ENCODE results near the gene SPAG9. TPM values are rescaled to one million over a fixed set of nuclear protein-coding genes. Genes with fewer than 3 reads are reported as not detected.

The SPAG9 gene
- total and polyA plus RNA-seq, 2 of the 8 experiments (the other 6 are each of a cell fraction or from before 2014, with no cell fraction given): 9.8 to 63.8 TPM

- Histone ChIP-seq H4K91ac (replicated peaks; ENCODE audit: insufficient read length, low read length) (no peak overlapping the region), H2BK120ac (replicated peaks; ENCODE audit: low read depth, low read length) (no peak overlapping the region), H3K27me3 (replicated peaks in 1 of 4; ENCODE audit: control insufficient read depth in 3 of 4, extremely low read depth in 1 of 4, insufficient read depth in 3 of 4, low read length in 3 of 4) (no peaks in the 10 kb centered on the region), H3K56ac (replicated peaks; ENCODE audit: insufficient read length, low read depth, low read length) (no peak overlapping the region), H2BK12ac (ENCODE audit: low read depth, low read length) (no peak overlapping the region), H3K4me1 (replicated peaks in 1 of 4; ENCODE audit: control insufficient read depth in 3 of 4, insufficient read depth in 4 of 4, low read length in 3 of 4) (0 out of 7 replicates have a peak, but pooled peaks cover 0 to 2% (median 0%) of the 10 kb centered on the region in 4 experiments), H2AFZ (ENCODE audit: low read length) (peak overlapping the region; percentile 60; the same call in 1 of the 2 replicates), H3K14ac (ENCODE audit: insufficient read length) (no peak overlapping the region), H3K4ac (replicated peaks; ENCODE audit: insufficient read length, low read depth, low read length) (no peak overlapping the region), H4K5ac (ENCODE audit: insufficient read length, low read depth, low read length) (no peak overlapping the region), H3K4me2 (ENCODE audit: insufficient read depth in 1 of 2, low read depth in 2 of 2, low read length in 2 of 2) (no peak overlapping the region), H3K27ac (ENCODE audit: low read depth, low read length) (no peak overlapping the region), H3K79me2 (ENCODE audit: control insufficient read depth in 1 of 2, insufficient read depth in 2 of 2, low read length in 2 of 2) (no peaks in the 10 kb centered on the region), H2BK5ac (ENCODE audit: low read depth, low read length) (no peak overlapping the region), H3K9ac (replicated peaks in 1 of 4; ENCODE audit: extremely low read depth in 1 of 4, low read depth in 3 of 4, low read length in 3 of 4) (no peak overlapping the region), H3K23me2 (ENCODE audit: low read depth, low read length) (no peaks in the 10 kb centered on the region), H2BK20ac (ENCODE audit: low read length) (no peak overlapping the region), H3K18ac (ENCODE audit: extremely low read depth, low read length) (no peak overlapping the region), H3K4me3 (ENCODE audit: extremely low read depth in 1 of 4, insufficient read depth in 2 of 4, low read depth in 3 of 4, low read length in 4 of 4) (no peak overlapping the region), H3K9me3 (ENCODE audit: insufficient read depth in 2 of 2, low read depth in 1 of 2, low read length in 1 of 2) (no peaks in the 10 kb centered on the region), H2BK15ac (ENCODE audit: low read length) (no peak overlapping the region), H3K23ac (ENCODE audit: insufficient read length) (no peak overlapping the region), H3K79me1 (ENCODE audit: low read depth, low read length) (no peaks in the 10 kb centered on the region), H4K20me1 (replicated peaks in 1 of 2; ENCODE audit: control insufficient read depth in 1 of 2, insufficient read depth in 2 of 2, low read length in 2 of 2) (no peaks in the 10 kb centered on the region), H2AK5ac (ENCODE audit: low read depth, low read length) (no peak overlapping the region), H4K8ac (ENCODE audit: extremely low read depth, insufficient read depth, low read length) (no peak overlapping the region), H3K36me3 (ENCODE audit: control insufficient read depth in 2 of 4, insufficient read depth in 4 of 4, low read length in 3 of 4) (no peaks in the 10 kb centered on the region)
- ChIA-PET CTCF (ENCODE audit: partially characterized antibody) (interaction anchor here (1.1 kb wide), 1 partner anchor 17 kb away, joined by 3 read pairs; no protein-coding TSS in a partner anchor), POLR2A (ENCODE audit: partially characterized antibody) (interaction anchor here (1.3 kb wide), 1 partner anchor 22 kb away, joined by 3 read pairs; the partner anchor contains the start of gene NME2)
- 87% methylated on average over 5 of the region's 6 CpGs; no CpG with 5 or more reads in 1 of the 2 experiments for WGBS, 2 experiments (ENCODE audit: extremely low coverage in 1 of 2, insufficient coverage in 1 of 2, insufficient read length in 1 of 2, insufficient replicate concordance in 2 of 2, low coverage in 1 of 2, low lambda C conversion rate in 2 of 2, missing lambda C conversion rate in 1 of 2)
- DNase-seq (ENCODE audit: low read depth in 1 of 2, low spot score in 2 of 2) (no peak), FAIRE-seq (no peak)
- TF ChIP-seq TAF1 (IDR thresholded peaks at IDR 0.05; ENCODE audit: low read depth, low read length): no peak
- no peak for TF ChIP-seq CBX8 (IDR thresholded peaks at IDR 0.05; ENCODE audit: borderline replicate concordance, low read depth, low read length)
- TF ChIP-seq POU5F1 (IDR thresholded peaks at IDR 0.05; ENCODE audit: low read depth, low read length): no peak
- no peak for TF ChIP-seq CHD1 (IDR thresholded peaks at IDR 0.05; ENCODE audit: low read depth, low read length)
- TF ChIP-seq ATF3 (IDR thresholded peaks at IDR 0.05; ENCODE audit: insufficient read depth, low read depth, low read length): no peak
- no peak for TF ChIP-seq SP2 (IDR thresholded peaks at IDR 0.05; ENCODE audit: low read length)
- no peak for TF ChIP-seq USF2 (IDR thresholded peaks at IDR 0.05; ENCODE audit: low read length)
- no peak for TF ChIP-seq SAP30 (IDR thresholded peaks at IDR 0.05; ENCODE audit: insufficient read depth, insufficient replicate concordance, low read length)
- no peak for TF ChIP-seq TCF12 (IDR thresholded peaks at IDR 0.05; ENCODE audit: low read depth, low read length)
- no peak for TF ChIP-seq POLR2AphosphoS5 (IDR thresholded peaks at IDR 0.05; ENCODE audit: low read depth, low read length)
- TF ChIP-seq SP1 (IDR thresholded peaks at IDR 0.05; ENCODE audit: low read depth, low read length): no peak
- TF ChIP-seq SRF (IDR thresholded peaks at IDR 0.05; ENCODE audit: low read depth, low read length): no peak
These were observed 23.8 kb upstream of the SPAG9 start for GRCh38 chr17:51144266-51145022.

All from H1 (cell line).